SK-N-SH (cell line): ENCODE results near the gene GNG10. TPM values are rescaled to one million over a fixed set of nuclear protein-coding genes. Genes with fewer than 3 reads are reported as not detected.

ENCODE experiments used
- CTCF ChIA-PET: fragments of 300-600, 350-600 bp; formaldehyde crosslinking; extraction: SDS; loops from one replicate; lab custom pipeline; 2021; lab: Yijun Ruan, JAX
- POLR2A ChIA-PET: fragments of 350-600 bp; sonication (Branson Sonifier 250); formaldehyde crosslinking; extraction: SDS; loops from one replicate; lab custom pipeline; 2020; ENCODE audit warnings: antibody characterized with exemption, inconsistent platforms; lab: Yijun Ruan, JAX
- DNase-seq: peaks from one replicate; pipeline ENCODE4 v3.0.0; 2012
- H2AFZ ChIP-seq: fragments of 200-600 bp; sonication (generic); 2 replicates; pipeline ENCODE4 v1.8.1; 2016; ENCODE audit warnings: antibody characterized with exemption, mild to moderate bottlenecking, low read depth
- H3F3A ChIP-seq: fragments of 200-600 bp; sonication (generic); replicated peaks from 2 replicates; pipeline ENCODE3; 2016; ENCODE audit warnings: antibody characterized with exemption, mild to moderate bottlenecking; ENCODE audit not compliant: insufficient read depth
- H3K27ac ChIP-seq, 2 experiments: fragments of 200-500 bp in 1 of 2; fragments of 200-600 bp in 1 of 2; sonication (Bioruptor generic) in 1 of 2; sonication (generic), shearing (Covaris generic) in 1 of 2; 2 replicates each; pipeline versions ENCODE4 v1.5.1 to v1.6.1; 2014 to 2016; ENCODE audit warnings: low read depth in 2 of 2, inconsistent platforms in 1 of 2, low read length in 1 of 2, mild to moderate bottlenecking in 1 of 2, mixed read lengths in 1 of 2
- H3K27me3 ChIP-seq: fragments of 200-600 bp; sonication (generic), shearing (Covaris generic); 2 replicates; pipeline ENCODE4 v1.6.1; 2016; ENCODE audit warnings: mixed run types; ENCODE audit not compliant: insufficient read depth
- H3K36me3 ChIP-seq, 2 experiments: fragments of 200-500 bp in 1 of 2; fragments of 200-600 bp in 1 of 2; sonication (Bioruptor generic) in 1 of 2; sonication (generic) in 1 of 2; replicated peaks in 1 of 2; 2 replicates each; pipeline versions ENCODE3 to v1.5.1; 2014 to 2016; ENCODE audit warnings: low read length in 1 of 2, mild to moderate bottlenecking in 1 of 2; ENCODE audit not compliant: insufficient read depth in 2 of 2, control insufficient read depth in 1 of 2
- H3K4me1 ChIP-seq, 2 experiments: fragments of 200-500 bp in 1 of 2; fragments of 200-600 bp in 1 of 2; sonication (Bioruptor generic) in 1 of 2; sonication (generic), shearing (Covaris generic) in 1 of 2; 2 replicates each; pipeline versions ENCODE4 v1.5.1 to v1.6.1; 2014 to 2016; ENCODE audit warnings: low read depth in 1 of 2, low read length in 1 of 2, mixed run types in 1 of 2; ENCODE audit not compliant: insufficient read depth in 2 of 2, control insufficient read depth in 1 of 2
- H3K4me2 ChIP-seq: fragments of 200-600 bp; sonication (generic), shearing (Covaris generic); 2 replicates; pipeline ENCODE4 v1.6.1; 2017; ENCODE audit warnings: mixed run types
- H3K4me3 ChIP-seq, 2 experiments: fragments of 200-500 bp in 1 of 2; fragments of 200-600 bp in 1 of 2; sonication (Bioruptor generic) in 1 of 2; sonication (generic), shearing (Covaris generic) in 1 of 2; 2 replicates each; pipeline versions ENCODE4 v1.5.1 to v1.8.1; 2014 to 2016; ENCODE audit warnings: low read depth in 2 of 2, inconsistent platforms in 1 of 2, low read length in 1 of 2, mild to moderate bottlenecking in 1 of 2, mixed read lengths in 1 of 2, moderate library complexity in 1 of 2
- H3K79me2 ChIP-seq: fragments of 200-600 bp; sonication (generic); 2 replicates; pipeline ENCODE4 v1.8.1; 2017; ENCODE audit warnings: mild to moderate bottlenecking; ENCODE audit not compliant: insufficient read depth
- H3K9ac ChIP-seq: fragments of 200-600 bp; sonication (generic); 2 replicates; pipeline ENCODE4 v1.6.1; 2017; ENCODE audit warnings: mixed run types
- H3K9me2 ChIP-seq: fragments of 200-600 bp; sonication (generic); 2 replicates; pipeline ENCODE4 v1.6.1; 2017; ENCODE audit warnings: mixed run types
- H3K9me3 ChIP-seq: fragments of 200-600 bp; sonication (generic); 2 replicates; pipeline ENCODE4 v1.6.1; 2017; ENCODE audit warnings: mixed run types, mild to moderate bottlenecking, moderate library complexity
- H4K20me1 ChIP-seq: fragments of 200-600 bp; sonication (generic); 2 replicates; pipeline ENCODE4 v1.6.1; 2017; ENCODE audit warnings: mild to moderate bottlenecking, mixed run types; ENCODE audit not compliant: insufficient read depth
- ELF1 ChIP-seq: IDR thresholded peaks from 2 replicates; pipeline ENCODE4 v1.4.0; 2012
- EP300 ChIP-seq, 2 experiments: IDR thresholded peaks; 2 replicates each; pipeline versions ENCODE4 v1.4.0 to v1.6.1; 2012; ENCODE audit warnings: borderline replicate concordance in 1 of 2, low read depth in 1 of 2, low read length in 1 of 2
- FOXJ3 ChIP-seq: sonication (generic); formaldehyde crosslinking; IDR thresholded peaks from 2 replicates; pipeline ENCODE4 v1.5.1; 2020; ENCODE audit warnings: mild to moderate bottlenecking, missing genetic modification reagents
- GABPA ChIP-seq: IDR thresholded peaks from 2 replicates; pipeline ENCODE4 v1.4.0; 2012; ENCODE audit warnings: low read depth, mild to moderate bottlenecking
- GATA2 ChIP-seq: sonication (generic); formaldehyde crosslinking; IDR thresholded peaks from 2 replicates; pipeline ENCODE4 v1.5.0; 2020; ENCODE audit warnings: mild to moderate bottlenecking, missing genetic modification reagents
- JUND ChIP-seq: IDR thresholded peaks from 2 replicates; pipeline ENCODE4 v1.4.0; 2012
- MAX ChIP-seq: IDR thresholded peaks from 2 replicates; pipeline ENCODE4 v1.4.0; 2012; ENCODE audit warnings: low read depth
- MXI1 ChIP-seq: IDR thresholded peaks from 2 replicates; pipeline ENCODE4 v1.6.1; 2012; ENCODE audit warnings: mild to moderate bottlenecking, low read depth, low read length, improper control_type of control experiment
- NFIC ChIP-seq: IDR thresholded peaks from 2 replicates; pipeline ENCODE4 v1.4.0; 2012; ENCODE audit warnings: borderline replicate concordance
- NRF1 ChIP-seq: IDR thresholded peaks from 2 replicates; pipeline ENCODE4 v1.6.1; 2012; ENCODE audit warnings: low read depth, mild to moderate bottlenecking, low read length
- POLR2AphosphoS5 ChIP-seq: IDR thresholded peaks from 2 replicates; pipeline ENCODE4 v1.6.1; 2012; ENCODE audit warnings: low read depth, low read length
- RCOR1 ChIP-seq: fragments of 150-350 bp; IDR thresholded peaks from 2 replicates; pipeline ENCODE4 v1.6.1; 2017; ENCODE audit warnings: antibody characterized with exemption, low read length
- RFX5 ChIP-seq: IDR thresholded peaks from 2 replicates; pipeline ENCODE4 v1.6.1; 2012; ENCODE audit warnings: mild to moderate bottlenecking, improper control_type of control experiment, low read length
- SMC3 ChIP-seq: IDR thresholded peaks from 2 replicates; pipeline ENCODE4 v1.6.1; 2012; ENCODE audit warnings: low read depth, low read length, improper control_type of control experiment
- TCF12 ChIP-seq: IDR thresholded peaks from 2 replicates; pipeline ENCODE4 v1.4.0; 2012
- TEAD4 ChIP-seq: IDR thresholded peaks from 2 replicates; pipeline ENCODE4 v1.4.0; 2012; ENCODE audit warnings: mild to moderate bottlenecking, borderline replicate concordance; ENCODE audit not compliant: insufficient read depth
- YY1 ChIP-seq: IDR thresholded peaks from 2 replicates; pipeline ENCODE4 v1.4.0; 2012; ENCODE audit warnings: low read depth, mild to moderate bottlenecking
- WGBS: methylation state at CpG from one replicate; pipeline ENCODE4 v1.1.6; 2017; ENCODE audit warnings: low lambda C conversion rate; 5-methylcytosine and 5-hydroxymethylcytosine counted together
- polyA plus RNA-seq, 3 experiments: library from polyadenylated mRNA; depleted of rRNA; stranded (reverse); fragments of >200 nt; gene quantifications; 2 replicates each; pipeline ENCODE4 v1.2.3, GENCODE V29; 2012
- TF ChIP-seq, protein P1 (sequence below): fragments of 150-350 bp; IDR thresholded peaks from 2 replicates; pipeline ENCODE4 v1.6.1; 2016; ENCODE audit warnings: mild to moderate bottlenecking, low read depth, low read length
- TF ChIP-seq, protein P2 (sequence below): IDR thresholded peaks from 2 replicates; pipeline ENCODE4; 2012
- TF ChIP-seq, protein P3 (sequence below): fragments of 200-600 bp; sonication (generic); IDR thresholded peaks from 2 replicates; pipeline ENCODE4 v1.6.1; 2017; ENCODE audit warnings: antibody characterized with exemption, mild to moderate bottlenecking, moderate library complexity

Gene GNG10
- polyA plus RNA-seq, 1 of the 3 experiments (the other 2 are of a cell fraction) = 57.7 TPM

DNA sequence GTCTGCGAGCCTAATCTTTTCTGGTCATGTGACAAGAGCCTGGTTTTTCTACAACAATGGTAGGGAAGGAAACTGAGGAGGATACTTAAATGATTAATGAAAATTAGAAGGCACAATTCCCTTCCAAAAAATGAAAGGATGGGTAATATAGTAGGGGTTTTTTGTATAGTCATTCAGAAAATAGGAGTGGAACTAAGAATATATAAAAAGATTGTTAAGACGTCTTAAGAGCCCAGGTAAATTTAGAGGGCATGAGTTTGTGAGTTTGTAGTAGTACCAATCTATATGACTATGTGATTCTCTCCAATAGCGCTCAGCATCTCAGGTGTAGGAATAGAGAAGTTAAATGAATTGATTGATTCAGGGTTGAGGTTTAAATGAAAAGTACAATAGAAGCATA lies 50.1 kb downstream of the GNG10 start:
- no peak overlapping the region for H3K9ac ChIP-seq
- no peaks in the 10 kb centered on the region for H3K4me1 ChIP-seq
- WGBS = 98% methylated on average over 3 of the region's 3 CpGs
- H3K4me3 ChIP-seq = no peak overlapping the region
- H3K27me3 ChIP-seq = no peaks in the 10 kb centered on the region
- no peaks in the 10 kb centered on the region for H3K9me2 ChIP-seq
- no peaks in the 10 kb centered on the region for H3K79me2 ChIP-seq
- ChIA-PET CTCF (no interaction called here), POLR2A (no interaction called here)
- H3K36me3 ChIP-seq = no peaks in the 10 kb centered on the region
- H4K20me1 ChIP-seq = no peaks in the 10 kb centered on the region
- no peaks in the 10 kb centered on the region for H3K9me3 ChIP-seq
- no peak overlapping the region for H2AFZ ChIP-seq
- no peaks in the 10 kb centered on the region for H3F3A ChIP-seq
- H3K27ac ChIP-seq = no peak overlapping the region
- no peak for DNase-seq
- TF ChIP-seq EP300 (IDR thresholded peaks at IDR 0.05; ENCODE audit: borderline replicate concordance in 1 of 2, low read depth in 1 of 2, low read length in 1 of 2) = no peak
- TF ChIP-seq NRF1 = no peak
- TF ChIP-seq FOXJ3 = no peak
- TF ChIP-seq YY1 = no peak
- TF ChIP-seq SMC3 = no peak
- TF ChIP-seq ELF1 = no peak
- H3K4me2 ChIP-seq = no peak overlapping the region

DNA sequence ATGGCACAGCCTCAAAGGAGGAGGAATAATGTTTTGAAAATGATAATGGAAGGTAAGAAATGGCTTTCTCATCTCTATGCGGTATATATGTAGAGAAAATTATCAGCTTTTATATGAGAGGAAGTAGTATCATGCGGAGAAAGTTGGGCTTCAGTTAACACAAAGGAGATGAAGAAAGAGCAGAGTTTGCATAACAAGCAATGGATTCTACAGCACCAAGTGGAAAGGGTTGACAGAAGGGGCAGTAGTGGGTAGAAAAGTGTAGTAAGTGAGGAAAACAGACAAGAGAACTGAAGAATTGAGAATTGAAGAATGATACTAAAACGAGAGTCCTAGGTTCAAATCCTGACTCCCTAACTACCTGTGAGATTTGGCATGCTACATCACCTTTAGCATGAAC lies 51.0 kb downstream of the GNG10 start:
- Histone ChIP-seq H3K4me2 (no peak overlapping the region), H3K36me3 (no peaks in the 10 kb centered on the region), H3K9me2 (no peaks in the 10 kb centered on the region), H3K79me2 (no peaks in the 10 kb centered on the region), H3K27ac (no peak overlapping the region), H4K20me1 (no peaks in the 10 kb centered on the region), H3K27me3 (no peaks in the 10 kb centered on the region), H3K9me3 (no peaks in the 10 kb centered on the region), H3K9ac (no peak overlapping the region), H3F3A (no peaks in the 10 kb centered on the region), H3K4me3 (no peak overlapping the region)
- WGBS = 95% methylated on average over 3 of the region's 3 CpGs
- no peak for TF ChIP-seq MXI1
- TF ChIP-seq, all 33 proteins: peak for 0
- ChIA-PET POLR2A (no interaction called here), CTCF (no interaction called here)
- Histone ChIP-seq H2AFZ (no peak overlapping the region), H3K4me1 (no peaks in the 10 kb centered on the region)
- no peak for DNase-seq

DNA sequence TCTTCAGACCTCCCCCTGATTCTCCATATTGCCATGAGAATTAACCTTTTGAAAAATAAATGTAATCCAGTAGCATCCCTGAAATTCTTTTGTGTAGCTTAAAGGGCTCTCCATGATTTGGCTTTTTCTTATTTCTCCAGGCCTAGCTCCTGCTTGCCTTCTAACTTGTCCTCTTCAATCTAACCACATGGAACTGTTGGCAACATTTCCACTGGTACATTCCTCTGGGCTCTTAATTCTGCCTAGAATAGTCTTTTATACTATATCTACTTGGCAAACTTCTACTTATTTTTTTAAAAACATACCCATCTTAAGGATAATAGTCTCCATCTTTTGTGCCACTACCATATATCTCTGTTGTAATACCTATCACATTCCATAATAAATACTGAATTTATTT lies 54.1 kb downstream of the GNG10 start:
- no peak for DNase-seq

More for the DNA sequence above, 54.1 kb downstream of the GNG10 start:
- Histone ChIP-seq H3K9ac (no peak overlapping the region), H2AFZ (no peak overlapping the region), H3K4me2 (no peak overlapping the region), H3K27ac (no peak overlapping the region), H4K20me1 (no peaks in the 10 kb centered on the region), H3F3A (no peaks in the 10 kb centered on the region), H3K4me3 (no peak overlapping the region), H3K27me3 (no peaks in the 10 kb centered on the region), H3K9me3 (no peaks in the 10 kb centered on the region), H3K36me3 (no peaks in the 10 kb centered on the region), H3K4me1 (no peaks in the 10 kb centered on the region), H3K79me2 (no peaks in the 10 kb centered on the region), H3K9me2 (no peaks in the 10 kb centered on the region)
- TF ChIP-seq GATA2 (CRISPR knock-in tag) (no peak), MXI1 (no peak), RCOR1 (no peak), POLR2AphosphoS5 (no peak), ELF1 (no peak), TEAD4 (no peak), SMC3 (no peak), GABPA (no peak), TCF12 (no peak), NFIC (no peak), RFX5 (no peak), MAX (no peak), JUND (no peak)
- TF ChIP-seq, protein P1, sequence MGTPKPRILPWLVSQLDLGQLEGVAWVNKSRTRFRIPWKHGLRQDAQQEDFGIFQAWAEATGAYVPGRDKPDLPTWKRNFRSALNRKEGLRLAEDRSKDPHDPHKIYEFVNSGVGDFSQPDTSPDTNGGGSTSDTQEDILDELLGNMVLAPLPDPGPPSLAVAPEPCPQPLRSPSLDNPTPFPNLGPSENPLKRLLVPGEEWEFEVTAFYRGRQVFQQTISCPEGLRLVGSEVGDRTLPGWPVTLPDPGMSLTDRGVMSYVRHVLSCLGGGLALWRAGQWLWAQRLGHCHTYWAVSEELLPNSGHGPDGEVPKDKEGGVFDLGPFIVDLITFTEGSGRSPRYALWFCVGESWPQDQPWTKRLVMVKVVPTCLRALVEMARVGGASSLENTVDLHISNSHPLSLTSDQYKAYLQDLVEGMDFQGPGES = no peak
- TF ChIP-seq, protein P2, sequence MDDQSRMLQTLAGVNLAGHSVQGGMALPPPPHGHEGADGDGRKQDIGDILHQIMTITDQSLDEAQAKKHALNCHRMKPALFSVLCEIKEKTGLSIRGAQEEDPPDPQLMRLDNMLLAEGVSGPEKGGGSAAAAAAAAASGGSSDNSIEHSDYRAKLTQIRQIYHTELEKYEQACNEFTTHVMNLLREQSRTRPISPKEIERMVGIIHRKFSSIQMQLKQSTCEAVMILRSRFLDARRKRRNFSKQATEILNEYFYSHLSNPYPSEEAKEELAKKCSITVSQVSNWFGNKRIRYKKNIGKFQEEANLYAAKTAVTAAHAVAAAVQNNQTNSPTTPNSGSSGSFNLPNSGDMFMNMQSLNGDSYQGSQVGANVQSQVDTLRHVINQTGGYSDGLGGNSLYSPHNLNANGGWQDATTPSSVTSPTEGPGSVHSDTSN = no peak
- TF ChIP-seq, protein P3, sequence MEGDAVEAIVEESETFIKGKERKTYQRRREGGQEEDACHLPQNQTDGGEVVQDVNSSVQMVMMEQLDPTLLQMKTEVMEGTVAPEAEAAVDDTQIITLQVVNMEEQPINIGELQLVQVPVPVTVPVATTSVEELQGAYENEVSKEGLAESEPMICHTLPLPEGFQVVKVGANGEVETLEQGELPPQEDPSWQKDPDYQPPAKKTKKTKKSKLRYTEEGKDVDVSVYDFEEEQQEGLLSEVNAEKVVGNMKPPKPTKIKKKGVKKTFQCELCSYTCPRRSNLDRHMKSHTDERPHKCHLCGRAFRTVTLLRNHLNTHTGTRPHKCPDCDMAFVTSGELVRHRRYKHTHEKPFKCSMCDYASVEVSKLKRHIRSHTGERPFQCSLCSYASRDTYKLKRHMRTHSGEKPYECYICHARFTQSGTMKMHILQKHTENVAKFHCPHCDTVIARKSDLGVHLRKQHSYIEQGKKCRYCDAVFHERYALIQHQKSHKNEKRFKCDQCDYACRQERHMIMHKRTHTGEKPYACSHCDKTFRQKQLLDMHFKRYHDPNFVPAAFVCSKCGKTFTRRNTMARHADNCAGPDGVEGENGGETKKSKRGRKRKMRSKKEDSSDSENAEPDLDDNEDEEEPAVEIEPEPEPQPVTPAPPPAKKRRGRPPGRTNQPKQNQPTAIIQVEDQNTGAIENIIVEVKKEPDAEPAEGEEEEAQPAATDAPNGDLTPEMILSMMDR = no peak
- ChIA-PET CTCF (no interaction called here), POLR2A (no interaction called here)
